Dendritic cell treated with granulocyte-macrophage colony-stimulating factor and Interleukin-4, amounts not matched to agents 40 ng/mL and 50 ng/mL, for 4 days (primary cell): ENCODE results near the gene SLC18A3.

Experiments
- H3K27ac Mint-ChIP-seq: one replicate; pipeline ENCODE4 v1.8.0; 2022; ENCODE audit warnings: mild to moderate bottlenecking, mixed read lengths
- H3K27me3 Mint-ChIP-seq: one replicate; pipeline ENCODE4 v1.8.0; 2022; ENCODE audit warnings: mild to moderate bottlenecking, mixed read lengths
- H3K36me3 Mint-ChIP-seq: one replicate; pipeline ENCODE4 v1.8.0; 2022; ENCODE audit warnings: low read depth, mixed read lengths
- H3K4me1 Mint-ChIP-seq: one replicate; pipeline ENCODE4 v1.8.0; 2022; ENCODE audit warnings: low read depth, mixed read lengths
- H3K4me3 Mint-ChIP-seq: one replicate; pipeline ENCODE4 v1.8.0; 2022; ENCODE audit warnings: mild to moderate bottlenecking, moderate library complexity, mixed read lengths
- H3K9me3 Mint-ChIP-seq: one replicate; pipeline ENCODE4 v1.8.0; 2022; ENCODE audit warnings: mixed read lengths
- intact Hi-C: fragments of 100-400 bp; cut with micrococcal nuclease; formaldehyde crosslinking; loops from one replicate; pipeline ENCODE4 v1.15.0; 2022

SLC18A3 gene

DNA sequence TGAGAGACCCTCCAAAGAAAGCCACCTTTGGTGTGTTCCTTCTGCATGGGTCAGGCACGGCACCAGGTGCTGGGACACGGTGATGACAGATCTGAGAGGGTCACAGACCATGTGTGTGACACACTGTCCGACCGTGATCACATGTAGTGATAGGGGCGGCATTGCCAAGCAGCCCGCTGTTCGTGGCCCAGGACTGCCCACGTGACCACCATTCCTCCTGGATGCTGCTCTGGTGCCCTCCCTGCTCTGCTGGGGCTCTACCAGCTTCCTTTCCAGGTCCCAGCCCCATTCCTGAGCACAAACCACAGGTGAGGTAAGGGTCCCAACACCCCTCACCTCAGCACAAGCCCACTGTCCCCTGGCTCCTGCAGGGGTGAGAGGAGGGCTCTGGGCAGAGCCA is 10.1 kb upstream of the SLC18A3 start:
- Mint-ChIP-seq H3K9me3 (no peaks in the 10 kb centered on the region), H3K27me3 (peaks cover 27% of the 10 kb centered on the region), H3K36me3 (no peaks in the 10 kb centered on the region), H3K4me3 (no peak overlapping the region), H3K27ac (no peak overlapping the region), H3K4me1 (peaks cover 5% of the 10 kb centered on the region)
- intact Hi-C loops = no loop called here

DNA sequence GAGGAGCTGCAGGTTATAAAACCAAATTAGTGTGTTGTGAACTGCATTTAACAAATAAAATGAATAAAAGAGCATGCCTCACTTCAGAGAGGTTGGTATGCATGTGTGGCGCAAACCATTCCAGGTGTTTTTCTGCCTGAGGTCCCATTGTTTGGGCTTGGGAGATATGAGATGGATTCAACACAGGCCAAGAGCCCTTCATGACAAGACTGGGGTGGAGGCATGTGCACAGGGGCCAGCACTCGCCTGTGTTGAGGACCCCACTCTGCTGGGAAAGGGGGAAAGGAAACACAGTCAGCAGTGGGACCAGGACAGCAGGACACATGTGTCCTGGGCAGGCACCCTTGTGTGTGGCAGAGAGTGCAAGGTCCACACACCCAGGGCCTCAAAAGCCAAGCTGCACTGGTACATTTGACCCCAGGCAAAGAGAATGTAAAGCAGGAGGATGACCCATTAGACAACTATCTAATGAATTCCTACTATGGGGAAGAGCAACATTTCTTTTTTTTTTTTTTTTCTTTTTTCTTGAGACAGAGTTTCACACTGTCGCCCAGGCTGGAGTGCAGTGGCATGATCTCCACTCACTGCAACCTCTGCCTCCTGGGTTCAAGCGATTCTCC is 9.2 kb upstream of the SLC18A3 start:
- Mint-ChIP-seq H3K4me1 (peaks cover 5% of the 10 kb centered on the region), H3K27me3 (peaks cover 25% of the 10 kb centered on the region), H3K9me3 (no peaks in the 10 kb centered on the region), H3K27ac (no peak overlapping the region), H3K36me3 (no peaks in the 10 kb centered on the region), H3K4me3 (no peak overlapping the region)
- intact Hi-C loops = no loop called here

DNA sequence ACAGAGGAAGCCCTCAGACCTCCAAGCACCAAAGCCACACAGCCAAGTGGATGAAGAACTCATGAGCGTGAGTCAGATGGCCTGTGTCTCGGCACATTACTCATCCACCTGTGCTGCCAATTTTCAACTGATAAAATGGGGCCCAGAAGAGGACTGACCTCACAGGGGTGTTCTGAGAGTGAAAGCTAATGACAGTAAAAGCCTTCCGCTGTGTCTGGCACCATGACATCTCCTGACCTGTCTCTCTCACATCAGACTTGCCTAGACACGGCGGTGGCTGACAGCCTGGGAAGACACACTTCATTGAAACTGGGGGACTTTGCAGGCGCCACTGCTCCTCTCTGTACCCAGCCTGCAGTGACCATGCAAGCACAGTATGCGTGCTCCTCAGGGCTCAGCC is 8.3 kb upstream of the SLC18A3 start:
- peaks cover 3% of the 10 kb centered on the region for H3K4me1 Mint-ChIP-seq
- H3K36me3 Mint-ChIP-seq = no peaks in the 10 kb centered on the region
- no peaks in the 10 kb centered on the region for H3K9me3 Mint-ChIP-seq
- no peak overlapping the region for H3K4me3 Mint-ChIP-seq
- no peak overlapping the region for H3K27ac Mint-ChIP-seq
- peaks cover 28% of the 10 kb centered on the region for H3K27me3 Mint-ChIP-seq
- intact Hi-C loops = no loop called here

DNA sequence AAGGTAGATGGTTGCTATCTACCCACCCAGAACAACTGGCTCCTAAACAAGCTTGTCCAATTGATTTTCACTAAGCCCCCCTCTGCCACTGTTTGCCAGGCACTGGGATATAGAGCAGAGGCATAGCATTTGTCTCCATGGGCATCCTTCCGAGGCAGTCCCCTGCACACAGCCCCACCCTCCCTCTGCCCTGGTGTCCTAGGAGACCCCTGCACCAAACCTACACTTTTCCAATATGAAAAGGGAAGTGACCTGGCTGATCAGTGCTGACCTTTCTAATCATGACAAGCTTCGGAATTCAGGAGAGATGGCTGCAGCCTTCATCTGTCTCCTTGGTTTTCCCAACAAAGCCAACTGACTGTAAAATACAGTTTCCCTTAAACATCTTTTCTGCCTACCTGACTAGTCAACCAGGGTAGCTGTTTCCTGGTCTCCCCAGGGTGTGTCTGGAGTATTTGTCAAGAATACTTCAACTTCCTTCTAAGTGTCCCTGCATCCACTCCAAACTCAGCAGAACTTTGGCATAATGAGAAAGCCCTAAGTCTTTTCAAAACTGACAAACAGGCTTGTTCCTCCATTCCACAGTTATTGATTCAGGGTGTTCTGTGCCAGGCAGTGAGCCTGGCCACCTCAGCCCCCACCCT is 7.6 kb upstream of the SLC18A3 start:
- H3K4me1 Mint-ChIP-seq = peaks cover 4% of the 10 kb centered on the region
- H3K27me3 Mint-ChIP-seq = peaks cover 34% of the 10 kb centered on the region
- intact Hi-C loops = no loop called here
- H3K9me3 Mint-ChIP-seq = no peaks in the 10 kb centered on the region
- no peak overlapping the region for H3K4me3 Mint-ChIP-seq
- H3K27ac Mint-ChIP-seq = no peak overlapping the region
- no peaks in the 10 kb centered on the region for H3K36me3 Mint-ChIP-seq

DNA sequence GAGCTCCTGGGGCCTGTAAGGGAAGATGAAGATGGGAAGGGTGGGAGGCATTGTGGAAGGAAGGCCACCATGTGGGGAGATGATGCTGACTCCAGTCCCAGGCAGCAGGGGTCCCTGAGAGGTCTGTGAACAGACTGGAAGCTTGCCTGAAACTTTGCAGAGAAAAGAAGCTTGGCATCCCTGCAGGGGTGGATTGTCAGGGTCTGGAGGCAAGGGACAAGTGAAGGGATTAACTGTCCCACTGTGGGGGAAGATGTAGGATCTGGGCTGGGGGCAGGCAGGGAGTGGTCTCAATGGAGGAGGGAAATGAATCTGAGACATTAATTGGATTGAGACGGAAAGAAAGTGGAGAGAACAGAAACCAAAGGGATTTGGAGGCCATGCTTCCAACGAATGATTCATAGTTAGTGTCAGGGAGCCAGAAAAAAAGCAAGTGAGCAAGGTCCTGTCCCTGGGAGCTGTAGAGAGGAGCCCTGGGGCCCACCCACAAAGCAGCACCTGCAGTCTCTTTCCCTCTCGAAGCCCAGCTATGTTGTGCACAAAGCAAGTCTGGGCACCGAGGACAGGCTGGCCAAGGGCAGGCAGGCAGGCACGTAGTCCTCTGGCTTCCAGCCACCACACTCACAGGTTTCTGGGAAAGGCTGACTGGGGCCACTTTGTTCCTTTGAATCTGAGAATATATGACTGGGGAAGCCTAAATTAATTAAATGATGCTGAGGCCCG is 4.7 kb upstream of the SLC18A3 start:
- intact Hi-C loops = loop anchor here (5.0 kb wide), 1 partner anchor 157 kb away; the partner anchor contains the start of gene OGDHL

DNA sequence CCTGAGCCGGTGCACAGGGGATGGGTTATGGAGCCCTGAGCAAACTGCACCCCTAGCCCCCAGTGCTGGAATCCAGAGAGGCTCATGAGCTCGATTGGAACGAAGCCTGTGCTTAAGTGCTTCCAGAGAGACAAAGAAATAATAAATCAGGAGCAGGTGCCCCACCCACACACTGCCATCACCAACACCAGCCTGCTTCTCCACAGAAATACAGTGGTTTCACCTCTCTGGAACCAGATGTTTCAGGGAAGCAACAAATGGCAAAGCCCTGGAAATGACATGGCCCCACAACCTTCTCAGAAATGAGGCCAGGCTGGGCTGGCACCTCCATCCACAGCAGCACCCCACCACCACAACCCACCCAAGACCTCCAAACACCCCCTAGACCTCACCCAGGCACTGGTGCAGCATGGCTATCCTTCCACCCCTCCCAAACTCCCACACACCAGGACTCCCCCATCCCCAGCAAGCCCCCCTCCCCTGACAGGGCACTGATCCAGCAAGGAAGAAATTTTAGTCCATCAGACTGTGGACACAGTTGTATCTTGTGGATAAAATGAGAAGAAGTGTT is 4.1 kb upstream of the SLC18A3 start:
- H3K27ac Mint-ChIP-seq = no peak overlapping the region
- no peaks in the 10 kb centered on the region for H3K9me3 Mint-ChIP-seq
- H3K4me3 Mint-ChIP-seq = no peak overlapping the region
- H3K27me3 Mint-ChIP-seq = peaks cover 62% of the 10 kb centered on the region
- peaks cover 4% of the 10 kb centered on the region for H3K4me1 Mint-ChIP-seq
- H3K36me3 Mint-ChIP-seq = no peaks in the 10 kb centered on the region
- intact Hi-C loops = loop anchor here (5.0 kb wide), 1 partner anchor 156 kb away; the partner anchor contains the start of gene OGDHL

More for the DNA sequence above, 4.7 kb upstream of the SLC18A3 start:
- Mint-ChIP-seq H3K9me3 (no peaks in the 10 kb centered on the region), H3K27ac (no peak overlapping the region), H3K4me1 (peaks cover 4% of the 10 kb centered on the region), H3K36me3 (no peaks in the 10 kb centered on the region), H3K4me3 (no peak overlapping the region), H3K27me3 (peaks cover 57% of the 10 kb centered on the region)

DNA sequence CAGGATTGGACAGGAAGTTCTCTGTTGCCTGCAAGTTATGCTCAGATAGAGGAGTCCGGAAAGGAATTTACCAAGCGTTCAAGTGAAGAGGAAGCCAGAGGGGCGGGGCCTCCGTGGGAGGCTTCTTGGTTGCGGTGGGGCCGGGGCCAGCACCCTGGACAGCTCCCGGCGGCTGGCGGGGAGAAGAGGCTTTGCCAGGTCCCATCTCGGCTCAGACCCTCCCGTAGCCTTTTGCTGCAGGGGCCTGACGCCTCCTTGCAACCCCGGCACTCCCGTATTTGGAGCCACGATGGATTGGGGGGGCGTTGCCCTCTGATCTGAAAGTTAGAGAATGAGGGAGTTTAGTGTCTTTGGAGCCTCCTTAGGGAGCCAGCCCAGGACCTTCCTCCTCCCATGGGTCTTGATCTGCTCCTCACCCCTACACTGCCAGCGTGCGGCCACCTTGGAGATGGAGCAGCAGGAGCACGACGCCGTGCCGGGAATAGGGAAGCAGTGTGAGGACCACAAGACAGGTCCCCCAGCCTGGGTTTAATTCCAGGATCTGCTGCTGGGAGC is 3.1 kb upstream of the SLC18A3 start:
- Mint-ChIP-seq H3K4me3 (no peak overlapping the region), H3K9me3 (no peaks in the 10 kb centered on the region), H3K36me3 (no peaks in the 10 kb centered on the region), H3K4me1 (peaks cover 4% of the 10 kb centered on the region), H3K27me3 (peaks cover 67% of the 10 kb centered on the region), H3K27ac (no peak overlapping the region)
- intact Hi-C loops = loop anchor here (5.0 kb wide), 1 partner anchor 155 kb away; the partner anchor contains the start of gene OGDHL

DNA sequence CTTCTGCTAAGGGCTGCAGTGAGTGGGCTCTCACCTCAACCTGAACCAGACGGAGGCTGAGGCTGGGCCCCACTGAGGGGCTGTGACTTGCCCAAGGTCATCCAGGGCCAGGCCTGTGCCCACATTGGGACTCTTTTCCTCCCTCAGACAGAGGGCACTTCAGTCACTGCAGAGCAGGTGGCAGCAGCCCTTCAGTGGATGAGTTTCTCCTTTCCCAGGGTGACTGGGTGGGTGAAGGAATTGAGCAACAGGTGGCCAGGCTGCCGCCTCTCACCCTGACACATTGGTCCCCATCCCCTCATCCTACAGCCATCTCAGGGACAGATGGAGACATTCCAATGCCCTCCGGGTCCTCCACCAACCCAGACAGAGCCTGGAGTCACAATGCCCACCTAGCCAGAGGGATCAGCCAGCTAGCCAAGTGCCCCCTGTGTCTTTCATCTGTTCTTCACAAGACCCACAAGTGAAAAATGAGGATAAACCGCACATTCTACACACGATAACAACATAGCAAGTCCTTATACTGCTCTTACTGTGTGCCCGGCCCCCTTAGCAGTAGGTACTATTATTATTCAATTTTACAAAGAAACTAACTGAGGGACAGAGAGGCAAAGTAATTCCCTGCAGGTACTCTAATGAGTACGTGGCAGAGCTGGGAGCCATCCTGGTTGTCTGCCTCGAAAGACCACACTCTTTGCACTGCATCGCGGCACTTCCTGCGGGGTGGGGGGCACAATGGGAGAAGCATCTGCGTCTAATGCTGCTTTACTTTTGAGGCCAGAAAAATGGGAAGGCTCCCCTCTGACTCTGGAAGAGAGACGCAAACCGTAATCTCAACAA is 1.7 kb upstream of the SLC18A3 start:
- intact Hi-C loops = loop anchor here (5.0 kb wide), 1 partner anchor 154 kb away; the partner anchor contains the start of gene OGDHL
- H3K4me3 Mint-ChIP-seq = no peak overlapping the region
- H3K4me1 Mint-ChIP-seq = peaks cover 4% of the 10 kb centered on the region
- peaks cover 77% of the 10 kb centered on the region for H3K27me3 Mint-ChIP-seq
- no peaks in the 10 kb centered on the region for H3K36me3 Mint-ChIP-seq
- no peaks in the 10 kb centered on the region for H3K9me3 Mint-ChIP-seq
- no peak overlapping the region for H3K27ac Mint-ChIP-seq

DNA sequence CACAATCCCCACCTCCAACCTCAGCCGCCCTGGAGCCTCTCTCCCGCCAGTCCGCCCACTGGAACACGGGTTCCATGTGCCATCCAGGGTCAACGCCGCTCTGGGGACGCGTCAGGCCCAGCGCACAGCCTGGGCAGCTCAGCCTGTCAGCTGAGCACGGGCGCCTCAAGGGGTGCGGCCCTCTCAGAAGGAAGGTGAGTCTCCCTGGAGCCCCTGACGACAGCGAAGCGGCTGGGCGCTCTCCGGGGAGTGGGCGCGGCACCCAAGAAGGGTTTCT is 1.2 kb upstream of the SLC18A3 start:
- no peaks in the 10 kb centered on the region for H3K36me3 Mint-ChIP-seq

DNA sequence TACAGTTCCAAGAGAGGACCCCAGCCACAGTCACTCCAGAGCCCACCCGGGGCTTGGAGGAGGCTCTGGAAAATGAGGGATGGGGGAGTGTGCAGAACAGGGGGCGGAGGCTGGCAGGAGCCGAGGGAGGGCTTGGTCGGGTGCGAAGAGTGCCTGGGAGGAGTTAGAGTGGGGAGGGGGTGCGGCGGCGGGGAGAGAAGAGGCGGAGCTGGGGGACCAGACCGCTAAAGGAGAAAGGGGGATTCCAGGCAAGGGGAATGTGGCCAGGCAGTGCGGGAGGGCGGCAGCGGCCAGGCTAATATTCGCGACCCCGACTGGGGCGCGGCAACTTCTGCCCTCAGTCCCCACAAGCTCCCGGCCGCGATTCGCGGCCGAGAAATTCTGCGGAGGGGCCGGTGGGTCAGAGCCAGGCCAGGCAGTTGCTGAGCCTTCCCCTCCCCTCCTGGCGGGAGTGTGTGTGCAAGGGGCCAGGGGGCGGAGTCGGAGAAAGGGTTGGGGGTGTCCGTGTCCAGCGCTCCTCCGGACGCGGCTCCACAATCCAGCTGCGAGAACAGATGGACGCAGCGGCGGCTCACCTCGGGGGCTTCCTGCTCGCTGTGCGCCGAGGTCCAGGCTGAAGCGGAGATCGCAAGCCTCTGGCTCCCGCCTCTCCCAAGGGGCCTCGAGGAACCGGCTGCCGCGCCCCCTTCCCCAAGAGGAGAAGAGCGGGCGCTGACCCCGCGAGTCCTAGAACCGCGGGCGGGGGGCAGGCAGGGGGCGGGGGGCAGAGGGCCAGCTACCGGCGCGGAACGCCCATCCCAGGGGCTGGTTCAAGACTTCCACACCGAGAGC is 612 bp upstream of the SLC18A3 start:
- H3K36me3 Mint-ChIP-seq = no peaks in the 10 kb centered on the region
- intact Hi-C loops = loop anchor here (5.0 kb wide), 1 partner anchor 153 kb away; the partner anchor contains the start of gene OGDHL
- no peak overlapping the region for H3K4me3 Mint-ChIP-seq
- H3K4me1 Mint-ChIP-seq = peaks cover 4% of the 10 kb centered on the region
- peaks cover 84% of the 10 kb centered on the region for H3K27me3 Mint-ChIP-seq
- H3K27ac Mint-ChIP-seq = no peak overlapping the region
- no peaks in the 10 kb centered on the region for H3K9me3 Mint-ChIP-seq

More for the DNA sequence above, 1.2 kb upstream of the SLC18A3 start:
- H3K9me3 Mint-ChIP-seq = no peaks in the 10 kb centered on the region
- H3K4me1 Mint-ChIP-seq = peaks cover 4% of the 10 kb centered on the region
- H3K27ac Mint-ChIP-seq = no peak overlapping the region
- intact Hi-C loops = loop anchor here (5.0 kb wide), 1 partner anchor 153 kb away; the partner anchor contains the start of gene OGDHL
- no peak overlapping the region for H3K4me3 Mint-ChIP-seq
- peaks cover 81% of the 10 kb centered on the region for H3K27me3 Mint-ChIP-seq

DNA sequence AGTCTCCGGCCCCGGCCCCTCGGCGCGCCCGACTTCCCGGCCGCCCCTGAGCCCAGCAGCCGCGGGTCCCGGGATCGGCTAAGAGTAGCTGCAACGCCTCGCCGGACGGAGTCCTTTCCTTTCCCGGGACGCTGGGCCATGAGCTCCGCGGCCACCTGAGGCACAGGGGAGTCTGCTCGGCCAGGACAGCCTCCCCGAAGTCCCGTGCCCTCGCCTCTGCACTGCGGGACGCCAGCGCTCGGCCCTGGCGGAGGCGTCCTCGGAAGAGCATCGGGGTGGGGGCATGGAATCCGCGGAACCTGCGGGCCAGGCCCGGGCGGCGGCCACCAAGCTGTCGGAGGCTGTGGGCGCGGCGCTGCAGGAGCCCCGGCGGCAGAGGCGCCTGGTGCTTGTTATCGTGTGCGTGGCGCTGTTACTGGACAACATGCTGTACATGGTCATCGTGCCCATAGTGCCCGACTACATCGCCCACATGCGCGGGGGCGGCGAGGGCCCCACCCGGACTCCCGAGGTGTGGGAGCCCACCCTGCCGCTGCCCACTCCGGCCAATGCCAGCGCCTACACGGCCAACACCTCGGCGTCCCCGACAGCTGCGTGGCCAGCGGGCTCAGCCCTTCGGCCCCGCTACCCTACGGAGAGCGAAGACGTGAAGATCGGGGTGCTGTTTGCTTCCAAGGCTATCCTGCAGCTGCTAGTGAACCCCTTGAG is 502 bp downstream of the SLC18A3 start:
- peaks cover 4% of the 10 kb centered on the region for H3K4me1 Mint-ChIP-seq
- H3K4me3 Mint-ChIP-seq = no peak overlapping the region
- H3K27ac Mint-ChIP-seq = no peak overlapping the region
- H3K9me3 Mint-ChIP-seq = no peaks in the 10 kb centered on the region
- no peaks in the 10 kb centered on the region for H3K36me3 Mint-ChIP-seq
- intact Hi-C loops = no loop called here
- peaks cover 87% of the 10 kb centered on the region for H3K27me3 Mint-ChIP-seq

DNA sequence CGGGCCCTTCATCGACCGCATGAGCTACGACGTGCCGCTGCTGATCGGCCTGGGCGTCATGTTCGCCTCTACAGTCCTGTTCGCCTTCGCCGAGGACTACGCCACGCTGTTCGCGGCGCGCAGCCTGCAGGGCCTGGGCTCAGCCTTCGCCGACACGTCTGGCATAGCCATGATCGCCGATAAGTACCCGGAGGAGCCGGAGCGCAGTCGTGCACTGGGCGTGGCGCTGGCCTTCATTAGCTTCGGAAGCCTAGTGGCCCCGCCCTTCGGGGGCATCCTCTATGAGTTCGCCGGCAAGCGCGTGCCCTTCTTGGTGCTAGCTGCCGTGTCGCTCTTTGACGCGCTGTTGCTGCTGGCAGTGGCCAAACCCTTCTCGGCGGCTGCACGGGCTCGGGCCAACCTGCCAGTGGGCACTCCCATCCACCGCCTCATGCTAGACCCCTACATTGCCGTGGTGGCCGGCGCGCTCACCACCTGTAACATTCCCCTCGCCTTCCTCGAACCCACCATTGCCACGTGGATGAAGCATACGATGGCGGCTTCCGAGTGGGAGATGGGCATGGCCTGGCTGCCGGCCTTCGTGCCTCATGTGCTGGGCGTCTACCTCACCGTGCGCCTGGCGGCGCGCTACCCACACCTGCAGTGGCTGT is 1.2 kb downstream of the SLC18A3 start:
- H3K36me3 Mint-ChIP-seq = no peaks in the 10 kb centered on the region
- no peaks in the 10 kb centered on the region for H3K9me3 Mint-ChIP-seq
- H3K4me3 Mint-ChIP-seq = no peak overlapping the region
- H3K4me1 Mint-ChIP-seq = peaks cover 4% of the 10 kb centered on the region
- peaks cover 88% of the 10 kb centered on the region for H3K27me3 Mint-ChIP-seq
- intact Hi-C loops = no loop called here
- no peak overlapping the region for H3K27ac Mint-ChIP-seq
